ENCODE data around the gene HYI.
"Not testable (repeated sequence)": the region's sequence is repeated elsewhere in the genome, so short reads cannot be mapped to it uniquely, and the experiment has no call there.

Gene HYI

GRCh38 chr1:43427524-43427923 lies 26.2 kb downstream of the HYI start:
- DNase-seq (ENCODE audit: low read depth) = no peak

GRCh38 chr1:43426221-43426620 lies 27.5 kb downstream of the HYI start:
- no peak for DNase-seq (ENCODE audit: low read depth)

GRCh38 chr1:43425045-43425444 lies 28.7 kb downstream of the HYI start:
- no peak for DNase-seq (ENCODE audit: low read depth)

GRCh38 chr1:43423672-43424550 lies 29.8 kb downstream of the HYI start:
- no peak for DNase-seq (ENCODE audit: low read depth)

- no peak for DNase-seq (ENCODE audit: low read depth)
Measured at GRCh38 chr1:43422995-43423671, 30.6 kb downstream of the HYI start.

GRCh38 chr1:43421976-43422750 lies 31.6 kb downstream of the HYI start:
- DNase-seq (ENCODE audit: low read depth) = no peak

GRCh38 chr1:43421396-43421795 lies 32.3 kb downstream of the HYI start:
- no peak for DNase-seq (ENCODE audit: low read depth)

GRCh38 chr1:43420874-43421273 lies 32.9 kb downstream of the HYI start:
- no peak for DNase-seq (ENCODE audit: low read depth)

GRCh38 chr1:43419627-43420425 lies 33.9 kb downstream of the HYI start:
- no peak for DNase-seq (ENCODE audit: low read depth)

- DNase-seq (ENCODE audit: low read depth) = no peak
Measured at GRCh38 chr1:43418858-43419257, 34.9 kb downstream of the HYI start.

- DNase-seq (ENCODE audit: low read depth) = no peak
Measured at GRCh38 chr1:43415901-43416300, 37.8 kb downstream of the HYI start.

- DNase-seq (ENCODE audit: low read depth) = peak; percentile 46
Measured at GRCh38 chr1:43414634-43415223, 39.0 kb downstream of the HYI start.

- not testable (repeated sequence) for DNase-seq (ENCODE audit: low read depth)
Measured at GRCh38 chr1:43413426-43413825, 40.3 kb downstream of the HYI start.

- DNase-seq (ENCODE audit: low read depth) = no peak
Measured at GRCh38 chr1:43410571-43410970, 43.2 kb downstream of the HYI start.

GRCh38 chr1:43405876-43406234 lies 47.9 kb downstream of the HYI start:
- DNase-seq (ENCODE audit: low read depth) = no peak

- no peak for DNase-seq (ENCODE audit: low read depth)
Measured at GRCh38 chr1:43405219-43405875, 48.4 kb downstream of the HYI start.

GRCh38 chr1:43404353-43404752 lies 49.4 kb downstream of the HYI start:
- no peak for DNase-seq (ENCODE audit: low read depth)

- no peak for DNase-seq (ENCODE audit: low read depth)
Measured at GRCh38 chr1:43402089-43402865, 51.5 kb downstream of the HYI start.
